ENCODE measurements around the gene HINFP. TPM values are rescaled to one million over a fixed set of nuclear protein-coding genes. Genes with fewer than 3 reads are reported as not detected.
"Not testable (repeated sequence)": the region's sequence is repeated elsewhere in the genome, so short reads cannot be mapped to it uniquely, and the experiment has no call there.

HINFP gene
- total RNA-seq, 1 experiment from 2014 or later: 17.9 TPM

DNA sequence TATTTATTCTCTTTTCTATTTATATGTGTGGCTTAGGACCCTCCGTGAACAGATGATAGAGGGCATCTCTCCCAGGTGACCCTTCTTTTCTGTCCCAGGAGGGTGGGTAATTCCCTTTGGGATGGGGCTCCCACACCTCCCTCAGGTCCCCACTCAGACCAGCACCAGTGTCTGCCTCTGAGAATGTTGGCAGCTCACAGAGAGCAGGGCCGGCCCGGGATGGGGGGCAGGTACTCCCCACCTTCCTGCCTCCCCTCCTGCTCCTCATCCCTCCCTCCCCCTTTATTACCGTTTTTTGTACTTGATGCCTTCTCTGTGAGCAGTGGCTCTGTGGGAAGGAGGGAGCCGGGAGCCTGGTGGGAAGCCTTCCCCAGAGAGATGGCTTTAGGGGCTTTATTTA is 4.8 kb upstream of the HINFP start:
- no peak for DNase-seq (ENCODE audit: low read depth)

DNA sequence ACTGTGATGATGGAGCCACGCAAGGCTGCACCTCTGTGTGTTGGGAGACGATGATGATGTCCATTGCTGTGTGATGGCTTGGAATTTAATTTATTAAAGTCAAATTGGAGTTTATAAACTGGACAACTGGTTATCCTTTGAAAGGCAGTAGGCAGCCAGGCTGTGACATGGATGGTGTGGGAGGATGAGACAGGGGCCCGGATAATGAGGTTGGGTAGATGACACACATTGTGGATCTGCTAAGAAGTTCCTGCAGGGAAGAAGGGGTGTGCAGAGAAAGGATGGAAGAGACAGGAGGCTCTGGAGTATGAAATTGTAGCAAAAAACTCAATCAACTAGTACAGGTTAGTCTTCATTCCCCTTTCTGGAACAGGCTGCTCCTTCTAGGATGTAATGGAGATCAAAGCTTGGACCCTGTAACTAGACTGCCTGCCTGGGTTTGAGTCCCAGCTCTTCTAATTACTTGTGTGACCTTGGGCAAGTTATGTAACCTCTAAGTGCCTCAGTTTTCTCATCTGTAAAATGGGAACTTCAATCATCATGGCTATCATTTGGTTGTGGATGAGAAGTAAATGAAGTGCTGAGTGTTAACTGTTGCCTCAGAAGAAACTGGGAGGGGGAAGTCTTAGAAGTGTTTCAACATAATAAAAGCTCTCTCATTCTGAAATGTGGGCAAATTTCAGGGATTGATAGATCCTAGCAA is 4.2 kb upstream of the HINFP start:
- DNase-seq (ENCODE audit: low read depth): no peak

DNA sequence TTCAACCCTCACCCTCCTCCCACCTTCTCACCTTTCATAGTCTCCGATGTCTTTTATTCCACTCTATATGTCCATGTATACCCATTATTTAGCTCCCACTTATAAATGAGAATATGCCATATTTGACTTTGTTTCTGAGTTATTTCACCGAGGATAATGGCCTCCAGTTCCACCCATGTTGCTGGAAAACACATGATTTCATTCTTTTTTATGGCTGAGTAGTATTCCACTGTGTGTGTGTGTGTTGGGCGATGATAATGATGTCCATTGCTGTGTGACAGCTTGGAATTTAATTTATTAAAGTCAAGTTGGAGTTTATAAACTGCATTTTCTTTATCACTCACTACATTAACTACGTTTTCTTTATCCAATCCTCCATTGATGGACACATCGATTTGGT is 3.2 kb upstream of the HINFP start:
- no peak for DNase-seq (ENCODE audit: low read depth)

DNA sequence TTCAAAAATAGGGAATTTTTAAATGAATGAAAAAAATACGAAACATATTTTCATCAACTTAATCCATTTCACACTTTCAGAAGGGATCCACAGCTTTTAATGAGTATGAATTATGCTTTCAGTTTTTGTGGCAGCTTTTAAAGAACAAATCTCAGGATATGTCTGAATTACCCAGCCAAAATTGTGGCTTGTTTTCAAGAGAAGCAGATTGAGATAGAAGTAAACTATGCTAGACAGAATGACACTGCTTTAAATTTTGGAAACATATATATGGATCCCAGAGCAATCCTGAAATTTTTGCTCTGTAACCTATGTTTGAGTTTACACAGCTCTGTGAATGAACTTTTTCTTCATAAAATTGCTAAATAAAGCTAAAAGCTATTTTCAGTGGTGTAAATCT is 2.4 kb upstream of the HINFP start:
- no peak for DNase-seq (ENCODE audit: low read depth)

DNA sequence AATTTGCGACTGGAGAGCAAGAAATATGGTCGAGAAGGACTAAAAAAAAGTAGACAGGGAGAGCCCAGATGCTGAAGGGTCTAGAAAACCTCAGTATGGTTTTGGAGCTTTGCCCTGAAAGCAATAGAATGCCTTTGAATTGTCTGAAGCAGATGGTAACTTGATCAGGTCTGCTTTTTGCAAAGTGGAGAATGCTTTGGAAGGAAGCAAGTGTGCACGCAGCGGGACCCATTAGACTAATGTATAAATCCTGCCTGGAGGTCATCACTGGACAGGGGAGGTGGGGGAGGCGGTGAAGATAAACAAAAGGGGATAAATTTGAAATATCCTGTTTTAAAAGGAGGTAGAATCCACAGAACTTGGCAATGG is 757 bp upstream of the HINFP start:
- peak; percentile 39 for DNase-seq (ENCODE audit: low read depth)

DNA sequence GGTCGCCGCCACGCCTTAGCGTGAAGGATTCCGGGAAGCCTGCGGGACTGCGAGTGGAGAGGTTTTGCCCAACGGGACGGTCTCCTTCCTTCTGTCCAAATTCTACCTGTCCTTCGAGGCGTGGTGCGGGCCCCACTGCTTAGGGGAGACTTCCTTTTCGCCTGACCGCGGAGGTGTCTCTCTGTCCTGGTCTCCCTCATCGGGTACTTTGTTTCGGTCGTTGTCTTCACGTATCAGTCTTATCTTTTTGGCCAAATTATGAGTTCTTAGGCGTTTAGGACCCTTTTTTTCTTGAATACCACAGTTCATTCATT is 388 bp downstream of the HINFP start:
- no peak for DNase-seq (ENCODE audit: low read depth)

DNA sequence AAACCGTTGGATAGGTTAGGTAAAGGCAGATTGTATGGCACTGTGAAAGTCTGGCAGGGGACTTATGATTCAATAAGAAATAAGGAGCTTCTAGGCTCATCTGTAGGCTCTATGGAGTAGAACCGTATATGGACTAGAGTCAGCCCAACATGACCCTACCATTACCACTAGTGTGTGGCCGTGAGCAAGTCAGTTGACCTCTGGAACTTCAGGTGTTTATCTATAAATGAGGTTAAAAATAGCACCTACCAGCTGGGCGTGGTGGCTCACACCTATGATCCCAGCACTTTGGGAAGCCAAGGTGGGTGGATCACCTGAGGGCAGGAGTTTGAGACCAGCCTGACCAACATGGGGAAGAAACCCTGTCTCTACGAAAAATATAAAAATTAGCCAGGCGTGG is 4.4 kb downstream of the HINFP start:
- no peak for DNase-seq (ENCODE audit: low read depth)

DNA sequence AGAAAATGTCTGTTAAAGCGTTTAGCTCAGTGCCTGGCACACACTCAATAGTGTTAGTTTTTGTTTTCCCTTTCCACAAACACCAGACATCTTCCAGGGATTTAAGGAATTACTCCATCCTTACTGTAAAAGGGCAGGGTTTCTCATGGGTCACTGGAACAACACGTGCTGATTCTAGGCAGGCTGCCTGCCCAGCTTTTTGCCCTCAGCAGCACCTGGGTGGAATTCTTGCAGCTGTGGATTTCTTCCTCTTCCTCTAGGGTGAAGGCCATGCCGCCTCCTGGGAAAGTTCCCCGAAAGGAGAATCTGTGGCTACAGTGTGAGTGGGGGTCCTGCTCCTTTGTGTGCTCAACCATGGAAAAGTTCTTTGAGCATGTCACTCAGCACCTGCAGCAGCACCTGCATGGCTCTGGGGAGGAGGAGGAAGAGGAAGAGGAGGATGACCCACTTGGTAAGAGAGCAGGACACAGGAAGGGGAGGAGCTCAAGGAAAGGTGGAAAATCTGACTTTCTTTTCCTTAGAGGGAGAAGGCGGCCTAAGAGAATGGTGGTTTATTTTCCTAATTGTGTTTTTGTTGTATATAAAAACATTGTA is 5.4 kb downstream of the HINFP start:
- no peak for DNase-seq (ENCODE audit: low read depth)

DNA sequence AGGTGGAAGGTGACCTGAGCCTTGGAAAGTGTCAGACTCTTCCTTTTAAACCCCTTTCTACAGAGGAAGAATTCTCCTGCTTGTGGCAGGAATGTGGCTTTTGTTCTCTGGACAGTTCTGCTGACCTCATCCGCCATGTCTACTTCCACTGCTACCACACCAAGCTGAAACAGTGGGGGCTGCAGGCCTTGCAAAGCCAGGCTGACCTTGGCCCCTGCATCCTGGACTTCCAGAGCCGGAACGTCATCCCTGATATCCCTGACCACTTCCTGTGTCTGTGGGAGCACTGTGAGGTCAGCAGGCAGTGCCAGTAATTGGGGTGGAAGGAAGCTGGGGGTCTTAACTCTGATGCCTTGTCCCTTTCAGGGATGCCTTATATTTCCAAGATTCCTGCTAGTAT is 9.3 kb downstream of the HINFP start:
- peak; percentile 19 for DNase-seq (ENCODE audit: low read depth)

DNA sequence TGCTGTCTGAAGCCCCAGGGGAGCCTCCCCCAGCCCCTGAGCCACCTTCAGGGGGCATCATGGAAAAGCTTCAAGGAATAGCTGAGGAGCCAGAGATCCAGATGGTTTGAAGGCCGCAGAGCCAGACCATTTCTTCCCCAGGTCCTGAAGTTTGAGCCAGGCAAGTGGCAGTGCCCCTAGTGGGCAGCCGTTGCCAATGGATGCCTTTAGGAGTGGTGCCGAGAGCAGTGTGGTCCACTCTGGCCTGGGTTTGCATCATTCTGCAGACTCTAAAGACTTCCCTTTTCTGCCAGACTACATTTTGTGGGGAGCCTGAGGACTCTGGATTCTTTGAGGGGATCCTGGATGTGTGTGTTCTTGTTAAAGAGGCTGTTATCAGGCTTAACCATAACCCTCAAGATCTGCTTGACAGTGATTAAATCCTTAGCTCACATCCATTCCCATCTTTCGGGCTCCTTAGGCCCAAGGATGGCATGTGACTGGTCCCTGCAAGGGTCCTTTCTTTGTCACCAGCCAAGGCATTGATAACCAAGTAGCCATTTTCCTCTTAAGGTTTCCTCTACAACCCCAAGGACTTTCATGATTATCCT is 13.1 kb downstream of the HINFP start:
- no peak for DNase-seq (ENCODE audit: low read depth)

DNA sequence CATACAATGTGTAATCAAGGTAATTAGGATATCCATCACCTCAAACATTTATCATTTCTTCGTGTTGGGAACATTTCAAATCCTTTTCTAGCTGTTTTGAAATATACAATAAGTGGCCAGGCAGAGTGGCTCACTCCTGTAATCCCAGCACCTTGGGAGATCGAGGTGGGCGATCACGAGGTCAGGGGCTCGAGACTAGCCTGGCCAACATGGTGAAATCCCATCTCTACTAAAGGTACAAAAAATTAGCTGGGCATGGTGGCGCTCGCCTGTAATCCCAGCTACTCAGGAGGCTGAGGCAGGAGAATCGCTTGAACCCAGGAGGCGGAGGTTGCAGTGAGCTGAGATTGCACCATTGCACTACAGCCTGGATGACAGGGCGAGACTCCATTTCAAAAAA is 17.9 kb downstream of the HINFP start:
- DNase-seq (ENCODE audit: low read depth): not testable (repeated sequence)

DNA sequence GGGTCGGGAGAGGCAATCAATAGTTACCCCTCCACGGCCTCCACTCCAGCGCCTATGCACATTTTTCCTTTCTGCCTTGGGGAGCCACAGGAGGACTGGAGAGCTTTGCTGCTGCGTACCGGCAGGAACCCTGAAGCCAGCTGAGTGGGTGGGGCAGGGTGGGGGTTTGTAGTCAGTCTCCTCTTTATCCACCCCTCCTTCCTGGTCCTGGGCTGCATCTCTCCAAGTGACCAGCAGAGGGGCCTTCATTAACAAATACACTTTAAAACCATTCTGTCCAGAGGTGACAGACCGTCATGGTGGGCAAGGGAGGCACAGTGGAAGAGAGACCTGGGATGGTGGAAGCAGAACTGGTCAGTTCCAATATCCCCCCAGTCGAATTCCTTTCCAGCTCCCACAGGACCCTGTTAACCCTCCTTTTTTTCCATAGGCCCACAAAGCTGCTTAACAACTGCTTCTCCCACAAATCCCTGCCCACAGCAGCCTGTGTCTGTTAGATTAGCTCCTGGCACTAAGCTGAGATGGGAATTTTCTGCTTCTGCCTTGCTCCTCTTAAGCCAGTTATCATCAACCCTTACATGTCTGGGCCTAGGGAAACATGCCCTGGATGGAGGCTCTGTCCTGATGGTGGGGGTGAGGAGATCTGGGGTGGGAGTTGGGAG is 23.6 kb downstream of the HINFP start:
- peak; percentile 76 for DNase-seq (ENCODE audit: low read depth)

DNA sequence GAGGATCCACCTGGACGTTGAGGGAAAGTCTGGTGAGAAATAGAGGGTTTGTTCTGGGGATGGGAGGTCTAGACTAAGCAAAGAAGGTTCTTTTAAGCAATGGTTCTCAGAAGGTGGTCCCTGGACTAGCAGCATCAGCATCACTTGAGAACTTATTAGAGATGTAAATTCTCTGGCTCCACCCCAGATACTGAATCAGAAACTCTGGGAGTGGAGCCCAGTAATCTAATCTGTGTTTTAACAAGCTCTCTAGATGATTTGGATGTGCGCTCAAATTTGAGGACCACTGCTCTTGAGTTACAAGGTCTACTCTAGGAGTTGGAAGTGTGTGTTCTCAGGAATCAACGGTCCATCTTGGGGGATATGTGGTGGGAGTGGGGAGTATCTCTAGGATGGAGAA is 24.2 kb downstream of the HINFP start:
- no peak for DNase-seq (ENCODE audit: low read depth)

DNA sequence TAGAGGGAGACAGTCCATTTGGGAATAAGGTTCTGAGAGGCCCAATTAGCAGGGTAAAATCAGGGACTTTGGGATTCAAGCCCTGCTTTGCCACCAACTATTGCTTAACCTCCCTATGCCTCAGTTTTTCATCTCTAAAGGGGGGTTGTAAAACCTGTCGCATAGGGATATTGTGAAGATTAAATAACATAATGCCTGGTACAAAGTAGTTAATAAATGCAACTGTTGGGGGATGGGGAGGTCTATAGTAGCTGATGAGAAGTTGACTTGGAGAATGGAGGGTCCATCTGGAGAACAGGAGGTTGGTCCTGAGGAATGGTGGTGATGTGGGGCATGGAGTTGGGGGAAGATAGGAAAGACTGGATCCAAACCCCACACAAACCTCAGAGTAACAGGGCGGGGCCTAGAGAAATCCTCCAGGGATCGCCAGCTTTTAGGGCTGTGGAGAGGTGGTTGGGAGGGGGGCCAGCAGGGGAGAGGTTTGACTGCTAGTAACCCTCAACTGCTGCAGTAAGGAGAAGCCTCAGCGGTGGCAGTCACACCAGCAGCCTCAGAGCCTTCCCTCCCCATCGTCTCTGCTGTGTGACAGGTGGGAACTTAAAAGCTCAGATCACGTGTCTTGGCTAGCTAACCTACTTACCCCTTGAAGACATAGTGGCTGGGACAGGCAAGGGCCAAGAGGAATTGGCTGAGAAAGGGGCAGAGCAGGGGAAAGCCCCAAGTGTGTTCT is 26.4 kb downstream of the HINFP start:
- DNase-seq (ENCODE audit: low read depth): no peak

DNA sequence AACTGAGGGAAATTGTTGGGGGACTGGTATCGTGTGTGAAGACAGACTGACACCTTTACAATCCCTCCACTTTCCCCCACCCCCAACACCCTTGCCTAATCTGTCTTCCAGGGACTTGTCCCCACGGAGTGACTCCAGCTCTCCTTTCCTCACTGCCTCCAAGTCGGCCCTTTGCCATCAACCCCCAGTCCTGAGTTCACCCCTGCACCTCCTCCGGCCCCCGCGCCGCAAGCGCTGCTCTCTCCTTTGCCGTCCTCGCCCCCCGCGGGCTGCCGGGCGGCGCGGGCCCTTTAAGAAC is 27.3 kb downstream of the HINFP start:
- no peak for DNase-seq (ENCODE audit: low read depth)

DNA sequence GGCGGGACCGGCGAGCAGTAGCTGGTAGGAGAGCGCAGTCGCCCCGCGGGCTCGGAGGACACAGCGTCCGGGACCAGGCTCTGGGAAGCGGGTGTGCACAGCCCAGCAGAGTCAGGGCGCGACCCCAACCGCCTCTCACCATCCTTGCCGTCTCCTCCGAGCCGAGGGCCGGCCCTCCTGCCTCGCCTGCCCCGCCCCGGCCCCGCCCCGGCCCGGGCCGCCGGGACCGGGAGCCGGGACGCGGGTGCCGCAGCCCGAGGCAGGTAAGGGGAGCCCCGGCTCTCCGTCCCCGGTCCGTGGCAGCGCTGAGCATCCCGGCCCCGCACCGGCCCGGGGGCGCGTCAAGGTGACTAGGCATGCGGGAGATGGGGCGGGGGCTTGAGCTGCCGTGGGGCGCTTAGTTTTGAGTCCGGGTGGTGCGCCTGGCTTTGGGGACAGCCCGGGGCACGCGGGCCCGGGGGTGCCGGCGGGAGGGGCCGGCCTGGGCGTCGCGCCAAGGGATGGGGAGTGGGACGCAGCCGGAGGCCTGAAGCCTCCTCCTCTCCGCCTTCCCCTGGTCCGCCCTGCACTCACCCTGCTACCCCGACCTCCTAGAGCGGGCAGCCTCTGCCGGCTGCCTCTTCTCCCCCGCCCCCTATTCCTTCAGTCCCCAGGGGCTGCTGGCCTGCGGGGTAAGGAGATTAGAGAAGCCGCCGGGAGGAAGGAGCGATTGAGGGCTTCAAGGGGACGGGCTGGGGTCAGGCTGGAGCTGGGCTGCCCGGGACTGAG is 27.8 kb downstream of the HINFP start, which contains the start of gene ABCG4:
Gene ABCG4, plus strand, starts transcription at position 35 of the 768 bp plus-strand sequence. CDS start 914 bp downstream, outside the sequence.
- DNase-seq (ENCODE audit: low read depth): no peak

DNA sequence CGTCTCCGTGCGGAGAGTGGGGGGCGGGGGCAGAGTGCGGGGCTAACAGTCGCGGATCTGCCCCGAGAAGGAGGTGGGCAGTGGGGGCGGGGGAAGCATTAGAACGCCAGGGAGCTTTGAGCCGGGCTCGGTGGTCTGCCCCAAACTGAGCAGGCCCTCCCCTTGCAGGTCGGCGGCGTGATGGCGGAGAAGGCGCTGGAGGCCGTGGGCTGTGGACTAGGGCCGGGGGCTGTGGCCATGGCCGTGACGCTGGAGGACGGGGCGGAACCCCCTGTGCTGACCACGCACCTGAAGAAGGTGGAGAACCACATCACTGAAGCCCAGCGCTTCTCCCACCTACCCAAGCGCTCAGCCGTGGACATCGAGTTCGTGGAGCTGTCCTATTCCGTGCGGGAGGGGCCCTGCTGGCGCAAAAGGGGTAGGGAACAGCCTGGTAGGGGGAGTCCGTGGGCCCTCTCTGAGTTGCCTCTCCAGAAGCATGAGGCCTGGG is 28.5 kb downstream of the HINFP start:
- DNase-seq (ENCODE audit: low read depth): no peak

DNA sequence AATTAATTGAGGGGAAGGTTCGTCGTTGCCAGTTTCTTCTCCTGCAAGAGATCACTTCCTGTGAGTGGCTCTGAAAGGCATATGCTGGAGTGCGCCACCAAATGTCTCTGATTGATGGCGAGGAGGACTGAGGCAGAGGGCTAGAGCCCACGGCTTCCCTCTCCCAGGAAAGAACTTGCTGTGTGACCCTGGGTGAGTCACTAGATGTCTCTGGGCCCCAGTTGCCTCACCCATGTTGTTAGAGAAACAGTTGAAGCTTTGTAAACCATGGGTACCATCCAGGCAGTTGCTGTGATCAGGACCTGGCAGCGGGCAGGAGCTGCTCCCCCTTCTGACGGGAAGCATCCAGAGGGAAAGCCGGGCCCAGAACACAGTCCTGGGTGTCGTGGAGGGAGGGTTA is 30.7 kb downstream of the HINFP start:
- DNase-seq (ENCODE audit: low read depth): no peak

DNA sequence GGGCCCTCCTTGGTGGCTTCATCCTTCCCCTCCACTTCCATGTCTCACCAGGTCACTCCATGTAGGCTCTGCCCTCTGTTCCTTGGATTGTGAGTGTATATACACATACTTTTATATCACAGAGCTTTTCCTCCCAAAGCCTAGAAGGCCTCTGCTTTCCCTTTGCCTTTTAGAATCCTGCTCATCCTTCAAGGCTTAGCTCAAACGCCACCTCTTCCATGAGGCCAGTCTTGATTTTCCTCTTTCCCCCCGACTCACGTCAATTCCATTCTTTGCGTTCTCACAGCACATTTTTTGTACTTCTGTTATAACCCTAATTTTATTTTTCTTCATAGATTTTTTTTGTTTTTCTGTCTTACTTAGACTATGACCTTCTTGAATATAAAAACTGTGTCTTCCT is 31.2 kb downstream of the HINFP start:
- DNase-seq (ENCODE audit: low read depth): no peak

DNA sequence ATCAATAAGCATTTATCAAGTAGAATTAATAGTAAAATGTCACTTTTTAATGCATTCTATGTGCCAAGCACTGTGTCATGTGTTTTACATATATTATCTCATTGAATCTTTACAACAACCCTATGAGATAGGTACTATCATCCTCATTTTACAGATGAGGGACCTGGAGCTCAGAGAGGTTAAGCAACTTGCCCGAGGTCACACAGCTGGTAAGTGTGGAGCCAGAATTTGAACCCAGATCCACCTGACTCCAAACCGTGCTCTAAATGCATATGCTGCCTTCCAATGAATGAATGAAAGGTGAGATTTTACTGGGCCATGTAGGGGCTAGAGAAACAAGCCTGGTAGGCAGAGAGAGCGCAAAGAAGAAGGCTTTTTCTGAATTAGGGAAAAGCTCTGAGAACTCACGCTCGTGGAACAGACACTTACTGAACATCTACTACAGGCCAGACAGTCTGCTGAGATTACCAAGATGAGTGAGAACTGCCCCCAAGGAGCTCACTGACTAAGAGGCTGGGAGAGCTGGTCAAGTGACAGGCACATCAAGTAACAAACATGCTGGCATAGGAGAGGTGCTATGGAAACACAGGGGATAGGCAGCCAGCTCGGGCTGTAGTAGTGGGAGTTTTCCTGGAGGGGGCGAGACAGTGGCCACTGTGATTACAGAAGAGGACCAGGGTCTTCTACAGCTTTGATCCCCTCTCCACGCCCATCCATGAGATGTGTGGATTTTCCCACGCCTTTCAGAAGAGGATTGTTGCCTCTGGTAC is 31.9 kb downstream of the HINFP start:
- no peak for DNase-seq (ENCODE audit: low read depth)

All from HT1080 (cell line).